Measurements from ENCODE around the gene DDX56. TPM values are rescaled to one million over a fixed set of nuclear protein-coding genes. Genes with fewer than 3 reads are reported as not detected.

DDX56 gene
- polyA plus RNA-seq, 1 of the 3 experiments (the other 2 are of a cell fraction), result 97.1 TPM

DNA sequence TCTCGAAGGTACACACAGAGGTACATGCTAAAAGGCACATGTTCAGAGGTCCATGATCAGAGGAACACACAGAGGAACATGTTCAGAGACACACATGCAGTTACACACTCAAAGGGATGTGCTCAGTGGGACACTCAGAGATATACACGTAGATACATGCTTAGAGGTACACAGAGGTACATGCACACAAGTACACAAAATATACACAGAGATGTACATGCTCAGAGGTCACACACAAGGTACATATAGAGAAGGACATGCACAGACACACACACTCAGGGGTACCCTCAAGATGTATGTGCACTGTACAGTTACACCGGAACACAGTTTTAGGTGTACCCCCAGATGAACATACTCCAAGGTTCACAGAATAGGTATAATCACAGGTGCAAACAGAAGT lies 51.4 kb downstream of the DDX56 start:
- Histone ChIP-seq H3K36me3 (replicated peaks in 1 of 2; ENCODE audit: control insufficient read depth in 1 of 2, insufficient read depth in 2 of 2, low read length in 1 of 2) (no peaks in the 10 kb centered on the region), H3K4me2 (no peak overlapping the region), H3K79me2 (ENCODE audit: insufficient read depth) (no peaks in the 10 kb centered on the region), H3K9me2 (no peaks in the 10 kb centered on the region), H3F3A (replicated peaks; ENCODE audit: insufficient read depth) (no peaks in the 10 kb centered on the region), H3K27ac (ENCODE audit: low read depth in 2 of 2, low read length in 1 of 2) (no peak overlapping the region), H3K27me3 (ENCODE audit: insufficient read depth) (peaks cover 14% of the 10 kb centered on the region; the same call in 1 of the 2 replicates), H3K9me3 (peaks cover 8% of the 10 kb centered on the region), H3K4me1 (ENCODE audit: control insufficient read depth in 1 of 2, insufficient read depth in 2 of 2, low read depth in 1 of 2, low read length in 1 of 2) (no peaks in the 10 kb centered on the region), H3K4me3 (ENCODE audit: low read depth in 2 of 2, low read length in 1 of 2) (no peak overlapping the region), H3K9ac (no peak overlapping the region), H2AFZ (ENCODE audit: low read depth) (no peak overlapping the region), H4K20me1 (ENCODE audit: insufficient read depth) (no peaks in the 10 kb centered on the region)
- 49% methylated on average over 3 of the region's 3 CpGs for WGBS (ENCODE audit: low lambda C conversion rate)
- no peak for DNase-seq
- ChIA-PET POLR2A (no interaction called here), CTCF (interaction anchor here (0.7 to 1.8 kb wide), 2 partner anchors 12 to 43 kb away, joined by 3 to 8 read pairs; no protein-coding TSS in a partner anchor)
- no peak for TF ChIP-seq TCF12 (IDR thresholded peaks at IDR 0.05)
- no peak for TF ChIP-seq MXI1 (IDR thresholded peaks at IDR 0.05; ENCODE audit: low read depth, low read length)
- TF ChIP-seq, protein P1, sequence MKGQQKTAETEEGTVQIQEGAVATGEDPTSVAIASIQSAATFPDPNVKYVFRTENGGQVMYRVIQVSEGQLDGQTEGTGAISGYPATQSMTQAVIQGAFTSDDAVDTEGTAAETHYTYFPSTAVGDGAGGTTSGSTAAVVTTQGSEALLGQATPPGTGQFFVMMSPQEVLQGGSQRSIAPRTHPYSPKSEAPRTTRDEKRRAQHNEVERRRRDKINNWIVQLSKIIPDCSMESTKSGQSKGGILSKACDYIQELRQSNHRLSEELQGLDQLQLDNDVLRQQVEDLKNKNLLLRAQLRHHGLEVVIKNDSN (IDR thresholded peaks at IDR 0.05; ENCODE audit: borderline replicate concordance, low read depth), result no peak
- TF ChIP-seq YY1 (IDR thresholded peaks at IDR 0.05; ENCODE audit: low read depth), result no peak
- TF ChIP-seq PBX3 (IDR thresholded peaks at IDR 0.05), result no peak
- TF ChIP-seq ZBTB33 (IDR thresholded peaks at IDR 0.05; ENCODE audit: borderline replicate concordance, low read depth), result no peak
- TF ChIP-seq TEAD4 (IDR thresholded peaks at IDR 0.05; ENCODE audit: borderline replicate concordance, insufficient read depth), result no peak
- TF ChIP-seq FOXJ3 (CRISPR knock-in tag; IDR thresholded peaks at IDR 0.05), result no peak
- TF ChIP-seq RAD21 (IDR thresholded peaks at IDR 0.05; ENCODE audit: low read length), result no peak
- no peak for TF ChIP-seq GATA2 (CRISPR knock-in tag; IDR thresholded peaks at IDR 0.05)

DNA sequence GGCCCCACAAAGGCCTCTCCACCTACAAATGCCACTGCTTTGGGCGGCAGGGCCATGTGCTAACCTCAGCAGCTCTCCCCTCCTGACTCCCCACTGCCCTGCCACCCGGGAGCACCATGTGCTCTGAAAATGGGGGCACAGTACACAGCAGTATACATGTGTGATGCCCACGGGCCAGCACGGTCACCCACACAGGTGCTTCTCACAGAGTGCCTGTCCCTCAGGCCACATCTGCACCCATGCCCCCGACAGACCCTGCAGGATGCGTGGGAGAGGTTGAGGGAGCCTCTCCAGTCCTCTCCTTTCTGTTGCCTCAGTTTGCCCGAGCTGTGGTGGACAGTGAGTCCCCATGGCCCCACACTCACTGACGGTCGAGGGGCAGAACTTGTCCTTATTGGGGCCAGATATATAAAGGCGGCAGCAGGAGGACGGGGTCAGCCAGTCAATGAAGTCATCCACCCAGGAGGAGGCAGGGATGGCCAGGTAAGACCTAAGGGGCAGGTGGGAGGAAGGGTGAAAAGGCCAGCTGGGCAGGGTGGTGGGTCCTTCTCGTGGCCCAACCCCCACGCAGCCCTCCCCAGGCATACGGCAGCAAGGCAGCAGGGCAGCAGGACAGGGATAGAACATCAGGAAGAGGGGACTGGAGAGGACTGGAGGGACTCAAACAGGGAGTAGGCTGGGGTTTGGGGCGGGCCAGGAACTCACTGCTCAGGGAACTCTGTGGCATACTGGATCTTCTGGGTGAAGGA lies 52.2 kb downstream of the DDX56 start:
- H3K4me2 ChIP-seq, result no peak overlapping the region
- H3K27me3 ChIP-seq (ENCODE audit: insufficient read depth), result peaks cover 14% of the 10 kb centered on the region; the same call in 1 of the 2 replicates
- H4K20me1 ChIP-seq (ENCODE audit: insufficient read depth), result no peaks in the 10 kb centered on the region
- H3K4me1 ChIP-seq (ENCODE audit: control insufficient read depth in 1 of 2, insufficient read depth in 2 of 2, low read depth in 1 of 2, low read length in 1 of 2), result no peaks in the 10 kb centered on the region
- ChIA-PET CTCF (interaction anchor here (0.7 to 5.1 kb wide), 5 partner anchors 9 to 307 kb away, joined by 3 to 26 read pairs (median 3); no protein-coding TSS in a partner anchor), POLR2A (no interaction called here)
- no peak overlapping the region for H3K27ac ChIP-seq (ENCODE audit: low read depth in 2 of 2, low read length in 1 of 2)
- WGBS (ENCODE audit: low lambda C conversion rate), result 48% methylated on average over 14 of the region's 15 CpGs
- peaks cover 8% of the 10 kb centered on the region for H3K9me3 ChIP-seq
- no peaks in the 10 kb centered on the region for H3K79me2 ChIP-seq (ENCODE audit: insufficient read depth)
- DNase-seq, result no peak
- H2AFZ ChIP-seq (ENCODE audit: low read depth), result no peak overlapping the region
- no peaks in the 10 kb centered on the region for H3F3A ChIP-seq (replicated peaks; ENCODE audit: insufficient read depth)
- no peaks in the 10 kb centered on the region for H3K36me3 ChIP-seq (replicated peaks in 1 of 2; ENCODE audit: control insufficient read depth in 1 of 2, insufficient read depth in 2 of 2, low read length in 1 of 2)
- TF ChIP-seq ELF1 (IDR thresholded peaks at IDR 0.05) (no peak), MEF2A (IDR thresholded peaks at IDR 0.05; ENCODE audit: borderline replicate concordance, low read depth) (no peak), POLR2AphosphoS5 (IDR thresholded peaks at IDR 0.05; ENCODE audit: low read depth, low read length) (no peak)
- TF ChIP-seq, protein P2, sequence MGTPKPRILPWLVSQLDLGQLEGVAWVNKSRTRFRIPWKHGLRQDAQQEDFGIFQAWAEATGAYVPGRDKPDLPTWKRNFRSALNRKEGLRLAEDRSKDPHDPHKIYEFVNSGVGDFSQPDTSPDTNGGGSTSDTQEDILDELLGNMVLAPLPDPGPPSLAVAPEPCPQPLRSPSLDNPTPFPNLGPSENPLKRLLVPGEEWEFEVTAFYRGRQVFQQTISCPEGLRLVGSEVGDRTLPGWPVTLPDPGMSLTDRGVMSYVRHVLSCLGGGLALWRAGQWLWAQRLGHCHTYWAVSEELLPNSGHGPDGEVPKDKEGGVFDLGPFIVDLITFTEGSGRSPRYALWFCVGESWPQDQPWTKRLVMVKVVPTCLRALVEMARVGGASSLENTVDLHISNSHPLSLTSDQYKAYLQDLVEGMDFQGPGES (IDR thresholded peaks at IDR 0.05; ENCODE audit: low read depth, low read length), result no peak
- TF ChIP-seq, protein P3, sequence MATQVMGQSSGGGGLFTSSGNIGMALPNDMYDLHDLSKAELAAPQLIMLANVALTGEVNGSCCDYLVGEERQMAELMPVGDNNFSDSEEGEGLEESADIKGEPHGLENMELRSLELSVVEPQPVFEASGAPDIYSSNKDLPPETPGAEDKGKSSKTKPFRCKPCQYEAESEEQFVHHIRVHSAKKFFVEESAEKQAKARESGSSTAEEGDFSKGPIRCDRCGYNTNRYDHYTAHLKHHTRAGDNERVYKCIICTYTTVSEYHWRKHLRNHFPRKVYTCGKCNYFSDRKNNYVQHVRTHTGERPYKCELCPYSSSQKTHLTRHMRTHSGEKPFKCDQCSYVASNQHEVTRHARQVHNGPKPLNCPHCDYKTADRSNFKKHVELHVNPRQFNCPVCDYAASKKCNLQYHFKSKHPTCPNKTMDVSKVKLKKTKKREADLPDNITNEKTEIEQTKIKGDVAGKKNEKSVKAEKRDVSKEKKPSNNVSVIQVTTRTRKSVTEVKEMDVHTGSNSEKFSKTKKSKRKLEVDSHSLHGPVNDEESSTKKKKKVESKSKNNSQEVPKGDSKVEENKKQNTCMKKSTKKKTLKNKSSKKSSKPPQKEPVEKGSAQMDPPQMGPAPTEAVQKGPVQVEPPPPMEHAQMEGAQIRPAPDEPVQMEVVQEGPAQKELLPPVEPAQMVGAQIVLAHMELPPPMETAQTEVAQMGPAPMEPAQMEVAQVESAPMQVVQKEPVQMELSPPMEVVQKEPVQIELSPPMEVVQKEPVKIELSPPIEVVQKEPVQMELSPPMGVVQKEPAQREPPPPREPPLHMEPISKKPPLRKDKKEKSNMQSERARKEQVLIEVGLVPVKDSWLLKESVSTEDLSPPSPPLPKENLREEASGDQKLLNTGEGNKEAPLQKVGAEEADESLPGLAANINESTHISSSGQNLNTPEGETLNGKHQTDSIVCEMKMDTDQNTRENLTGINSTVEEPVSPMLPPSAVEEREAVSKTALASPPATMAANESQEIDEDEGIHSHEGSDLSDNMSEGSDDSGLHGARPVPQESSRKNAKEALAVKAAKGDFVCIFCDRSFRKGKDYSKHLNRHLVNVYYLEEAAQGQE (IDR thresholded peaks at IDR 0.05; ENCODE audit: low read depth, low read length), result no peak
- no peak overlapping the region for H3K9ac ChIP-seq
- no peaks in the 10 kb centered on the region for H3K9me2 ChIP-seq
- H3K4me3 ChIP-seq (ENCODE audit: low read depth in 2 of 2, low read length in 1 of 2), result no peak overlapping the region
